ENCODE results near the gene ASF1B. TPM values are rescaled to one million over a fixed set of nuclear protein-coding genes. Genes with fewer than 3 reads are reported as not detected.

Gene ASF1B
- total RNA-seq, 3 donors from 2014 or later (not counting 1 experiment from before 2014, with no cell fraction given), result 4.5 to 5.5 (median 4.8) TPM

DNA sequence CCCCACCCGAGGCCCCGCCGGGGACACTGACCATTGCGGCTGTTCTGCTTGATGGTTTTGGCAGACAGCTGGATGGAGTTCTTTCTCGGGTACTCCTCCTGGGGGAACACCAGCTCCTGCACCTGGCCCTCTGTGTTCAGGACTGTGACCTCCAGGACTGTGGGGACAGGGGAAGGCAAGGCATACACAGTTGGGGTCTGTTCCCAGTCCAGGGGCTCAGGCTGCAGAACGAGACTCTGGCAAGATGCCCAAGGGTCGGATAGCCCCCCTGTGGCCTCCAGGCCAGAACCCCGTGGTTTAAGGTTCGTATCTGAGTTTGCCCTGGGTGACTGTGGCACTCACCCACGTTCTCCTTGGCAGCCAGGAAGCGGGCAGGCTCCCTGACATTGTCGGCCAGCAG lies 22.7 kb upstream of the ASF1B start:
- H3K27me3 ChIP-seq (ENCODE audit: control insufficient read depth, insufficient read depth, low read length), result no peaks in the 10 kb centered on the region
- Mint-ChIP-seq H3K4me3 (no peak overlapping the region), H3K4me1 (no peaks in the 10 kb centered on the region), H3K27ac (no peak overlapping the region), H3K27me3 (ENCODE audit: low read depth in 2 of 2) (no peaks in the 10 kb centered on the region), H3K36me3 (no peaks in the 10 kb centered on the region), H3K9me3 (no peaks in the 10 kb centered on the region)
- no peak overlapping the region for H3K27ac ChIP-seq (ENCODE audit: low read length)
- no peak for TF ChIP-seq CTCF (IDR thresholded peaks at IDR 0.05)
- no peak overlapping the region for H3K4me3 ChIP-seq (ENCODE audit: low read length)
- WGBS (ENCODE audit: insufficient coverage), result 81% methylated on average over 12 of the region's 12 CpGs
- H3K9me3 ChIP-seq (ENCODE audit: control insufficient read depth, insufficient read depth, low read length), result no peaks in the 10 kb centered on the region
- no peaks in the 10 kb centered on the region for H3K4me1 ChIP-seq (ENCODE audit: control insufficient read depth, insufficient read depth, low read length)
- DNase-seq (no peak), ATAC-seq (no peak)
- intact Hi-C loops (cut with micrococcal nuclease), result no loop called here
- peaks cover 35% of the 10 kb centered on the region for H3K36me3 ChIP-seq (ENCODE audit: control insufficient read depth, insufficient read depth, low read length)

DNA sequence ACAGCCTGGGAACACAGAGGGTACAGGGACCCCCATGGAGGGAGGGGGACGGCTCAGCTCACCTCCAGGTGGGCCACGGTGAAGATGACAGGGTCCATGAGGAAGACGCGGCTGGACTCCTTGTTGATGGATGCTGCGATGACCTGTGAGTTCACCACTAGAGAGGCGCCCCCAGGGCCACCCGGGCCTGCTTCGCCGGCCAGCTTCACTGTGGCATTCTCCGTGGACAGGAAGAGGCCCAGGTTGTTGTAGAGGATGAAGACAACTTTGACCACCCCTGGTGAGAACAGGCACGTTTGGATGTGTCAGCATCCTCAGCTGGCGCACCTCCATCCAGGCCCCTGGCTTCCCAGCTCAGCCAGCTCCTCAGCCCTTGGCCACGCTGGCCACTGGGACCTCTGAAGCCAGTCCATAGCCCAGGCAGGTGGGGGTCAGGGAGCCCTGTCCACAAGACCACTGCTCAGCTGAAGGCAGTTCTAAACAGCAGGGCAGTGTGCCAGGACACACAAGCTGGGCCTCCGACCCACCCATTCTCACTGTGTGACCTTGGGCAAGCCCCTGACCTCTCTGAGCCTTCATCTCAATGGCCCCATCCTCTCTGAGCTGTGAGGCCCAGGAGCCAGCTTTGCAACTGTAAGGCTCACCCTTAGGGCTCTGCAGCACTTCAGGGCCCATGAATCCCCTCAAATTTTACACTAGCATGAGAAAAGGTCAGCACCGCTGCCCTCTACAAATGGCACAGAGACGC lies 22.1 kb upstream of the ASF1B start:
- H3K9me3 Mint-ChIP-seq, result no peaks in the 10 kb centered on the region
- TF ChIP-seq CTCF (IDR thresholded peaks at IDR 0.05), result no peak

GRCh38 chr19:14156971-14157717 lies 20.8 kb upstream of the ASF1B start:
- Histone ChIP-seq H3K36me3 (ENCODE audit: control insufficient read depth, insufficient read depth, low read length) (peaks cover 39% of the 10 kb centered on the region), H3K27ac (ENCODE audit: low read length) (no peak overlapping the region), H3K4me1 (ENCODE audit: control insufficient read depth, insufficient read depth, low read length) (no peaks in the 10 kb centered on the region), H3K4me3 (ENCODE audit: low read length) (no peak overlapping the region), H3K9me3 (ENCODE audit: control insufficient read depth, insufficient read depth, low read length) (no peaks in the 10 kb centered on the region), H3K27me3 (ENCODE audit: control insufficient read depth, insufficient read depth, low read length) (no peaks in the 10 kb centered on the region)
- Mint-ChIP-seq H3K4me3 (no peak overlapping the region), H3K4me1 (no peaks in the 10 kb centered on the region), H3K9me3 (no peaks in the 10 kb centered on the region), H3K27me3 (ENCODE audit: low read depth in 2 of 2) (no peaks in the 10 kb centered on the region), H3K36me3 (no peaks in the 10 kb centered on the region), H3K27ac (no peak overlapping the region)
- DNase-seq (no peak), ATAC-seq (no peak)
- no peak for TF ChIP-seq CTCF (IDR thresholded peaks at IDR 0.05)
- intact Hi-C loops (cut with micrococcal nuclease), result no loop called here
- 94% methylated on average over 26 of the region's 26 CpGs for WGBS (ENCODE audit: insufficient coverage)

More for the DNA sequence above, 22.1 kb upstream of the ASF1B start:
- Histone ChIP-seq H3K4me3 (ENCODE audit: low read length) (no peak overlapping the region), H3K27me3 (ENCODE audit: control insufficient read depth, insufficient read depth, low read length) (no peaks in the 10 kb centered on the region), H3K9me3 (ENCODE audit: control insufficient read depth, insufficient read depth, low read length) (no peaks in the 10 kb centered on the region), H3K4me1 (ENCODE audit: control insufficient read depth, insufficient read depth, low read length) (no peaks in the 10 kb centered on the region), H3K36me3 (ENCODE audit: control insufficient read depth, insufficient read depth, low read length) (peaks cover 37% of the 10 kb centered on the region), H3K27ac (ENCODE audit: low read length) (no peak overlapping the region)
- H3K4me3 Mint-ChIP-seq, result no peak overlapping the region
- intact Hi-C loops (cut with micrococcal nuclease), result no loop called here
- DNase-seq (no peak), ATAC-seq (no peak)
- no peaks in the 10 kb centered on the region for H3K4me1 Mint-ChIP-seq
- H3K36me3 Mint-ChIP-seq, result no peaks in the 10 kb centered on the region
- no peak overlapping the region for H3K27ac Mint-ChIP-seq
- H3K27me3 Mint-ChIP-seq (ENCODE audit: low read depth in 2 of 2), result no peaks in the 10 kb centered on the region
- 94% methylated on average over 16 of the region's 16 CpGs for WGBS (ENCODE audit: insufficient coverage)

All from natural killer cell (primary cell).